Measurements from ENCODE around the gene SLC6A18. TPM values are rescaled to one million over a fixed set of nuclear protein-coding genes. Genes with fewer than 3 reads are reported as not detected.

Gene SLC6A18
- total and polyA plus RNA-seq, 2 of the 13 experiments (the other 11 are each of a cell fraction or from before 2014, with no cell fraction given), result not detected

GRCh38 chr5:1246711-1247431 lies 21.7 kb downstream of the SLC6A18 start (continued):
- TF ChIP-seq DPF2 (CRISPR knock-in tag; IDR thresholded peaks at IDR 0.05; ENCODE audit: borderline replicate concordance, low read depth) (no peak), ZXDC (CRISPR knock-in tag; IDR thresholded peaks at IDR 0.05) (peak; percentile 54; the same call in 1 of the 2 replicates), JDP2 (CRISPR knock-in tag; IDR thresholded peaks at IDR 0.05; ENCODE audit: borderline replicate concordance) (no peak), EP300 (IDR thresholded peaks at IDR 0.05; ENCODE audit: low read depth in 2 of 2, low read length in 2 of 2) (no peak), EP300 (CRISPR knock-in tag; IDR thresholded peaks at IDR 0.05; ENCODE audit: borderline replicate concordance) (no peak), ZNF530 (CRISPR knock-in tag; IDR thresholded peaks at IDR 0.05; ENCODE audit: low read depth) (no peak), KLF15 (CRISPR knock-in tag; IDR thresholded peaks at IDR 0.05; ENCODE audit: borderline replicate concordance) (peak; percentile 82), TCF7L2 (IDR thresholded peaks at IDR 0.05; ENCODE audit: low read depth, low read length) (no peak), MXD3 (CRISPR knock-in tag; IDR thresholded peaks at IDR 0.05) (peak; percentile 93), ZBTB7B (CRISPR knock-in tag; IDR thresholded peaks at IDR 0.05) (no peak), ZMYM3 (CRISPR knock-in tag; IDR thresholded peaks at IDR 0.05) (no peak), ZNF891 (CRISPR knock-in tag; IDR thresholded peaks at IDR 0.05) (peak; percentile 94), HOXA3 (CRISPR knock-in tag; IDR thresholded peaks at IDR 0.05) (peak; percentile 45; the same call in 1 of the 2 replicates), CBX5 (CRISPR knock-in tag; IDR thresholded peaks at IDR 0.05; ENCODE audit: borderline replicate concordance) (no peak), ZNF441 (CRISPR knock-in tag; IDR thresholded peaks at IDR 0.05; ENCODE audit: borderline replicate concordance) (peak; percentile 90), THAP11 (CRISPR knock-in tag; IDR thresholded peaks at IDR 0.05) (peak; percentile 28; the same call in 1 of the 2 replicates), SP2 (CRISPR knock-in tag; IDR thresholded peaks at IDR 0.05) (no peak), GATA4 (IDR thresholded peaks at IDR 0.05; ENCODE audit: borderline replicate concordance, low read depth) (no peak), MZF1 (CRISPR knock-in tag; IDR thresholded peaks at IDR 0.05; ENCODE audit: borderline replicate concordance) (no peak), ZNF670 (CRISPR knock-in tag; IDR thresholded peaks at IDR 0.05; ENCODE audit: borderline replicate concordance) (no peak), SAFB2 (CRISPR knock-in tag; IDR thresholded peaks at IDR 0.05; ENCODE audit: borderline replicate concordance, low read depth) (no peak), ZNF281 (CRISPR knock-in tag; IDR thresholded peaks at IDR 0.05; ENCODE audit: borderline replicate concordance) (peak; percentile 14; the same call in 1 of the 2 replicates), ZNF790 (CRISPR knock-in tag; IDR thresholded peaks at IDR 0.05; ENCODE audit: borderline replicate concordance) (peak; percentile 61; the same call in 1 of the 2 replicates), FLYWCH1 (CRISPR knock-in tag; IDR thresholded peaks at IDR 0.05) (no peak)

Data from HepG2 (cell line).